Upper lobe of left lung (tissue), 6 donors: ENCODE measurements around the gene ADAMTSL2. TPM values are rescaled to one million over a fixed set of nuclear protein-coding genes. Genes with fewer than 3 reads are reported as not detected.

Experiments used
- ATAC-seq, 2 donors: fragments of 200-7000 bp; cut with Tn5 transposase; one replicate each; pipeline ENCODE4 v1.9.1; 2022; ENCODE audit warnings: mild to moderate bottlenecking in 2 of 2, moderate library complexity in 2 of 2; ENCODE audit not compliant: low FRiP score in 2 of 2
- DNase-seq, 2 donors: peaks; one replicate each; pipeline ENCODE4 v3.0.0-alpha.2; 2019 to 2020
- H3K27ac ChIP-seq, 4 donors: fragments of 200-600 bp; sonication (generic); one replicate each; pipeline ENCODE4 v1.5.1; 2016 to 2019
- H3K27me3 ChIP-seq, 4 donors: fragments of 200-600 bp; sonication (generic); one replicate each; pipeline ENCODE4 v1.5.1; 2017 to 2019
- H3K36me3 ChIP-seq, 4 donors: fragments of 200-600 bp; sonication (generic); one replicate each; pipeline ENCODE4 v1.5.1; 2016 to 2019
- H3K4me1 ChIP-seq, 4 donors: fragments of 200-600 bp; sonication (generic); one replicate each; pipeline ENCODE4 v1.5.1; 2018 to 2019
- H3K4me3 ChIP-seq, 4 donors: fragments of 200-600 bp; sonication (generic); one replicate each; pipeline ENCODE4 v1.5.1; 2017 to 2019; ENCODE audit warnings: mild to moderate bottlenecking in 2 of 4, moderate library complexity in 1 of 4
- H3K9me3 ChIP-seq, 4 donors: fragments of 200-600 bp; sonication (generic); one replicate each; pipeline ENCODE4 v1.5.1; 2018 to 2019
- EP300 ChIP-seq, 4 donors: sonication (generic); formaldehyde crosslinking; IDR thresholded peaks; one replicate each; pipeline ENCODE4 v1.5.1; 2017; ENCODE audit warnings: antibody characterized with exemption in 4 of 4, control low read depth in 2 of 4
- POLR2A ChIP-seq, 4 donors: fragments of 450-650 bp; IDR thresholded peaks; one replicate each; pipeline ENCODE4 v1.5.1; 2016 to 2017; ENCODE audit warnings: antibody characterized with exemption in 4 of 4, mild to moderate bottlenecking in 2 of 4
- POLR2AphosphoS5 ChIP-seq, 2 donors: sonication (generic); formaldehyde crosslinking; IDR thresholded peaks; one replicate each; pipeline ENCODE4 v1.5.1; 2017; ENCODE audit warnings: antibody characterized with exemption in 2 of 2
- WGBS, 2 donors: methylation state at CpG; one replicate each; pipeline ENCODE4 v1.1.5; 2017 to 2018; 5-methylcytosine and 5-hydroxymethylcytosine counted together
- total RNA-seq, 6 donors: library from RNA; depleted of rRNA in 4 of 6; stranded (reverse); fragments of >200 nt in 4 of 6; gene quantifications; one replicate each; pipeline versions ENCODE4 v1.1.0 to v1.2.1, GENCODE V29; 2016 to 2021
- TF ChIP-seq, protein P1 (sequence below), 6 experiments: fragments of 450-650 bp in 4 of 6; fragments of 200-600 bp in 2 of 6; sonication (generic) in 2 of 6; IDR thresholded peaks; one replicate each; pipeline ENCODE4 v1.5.1; 2016 to 2019; ENCODE audit warnings: antibody characterized with exemption in 6 of 6
- donor health status: DM: no; HTN: no; CAD: no; lungs with moderate emphysema.
- donor health status: DM: no; HTN: yes; CAD: no; lungs with severe emphysema.

The ADAMTSL2 gene
- total RNA-seq, 6 donors from 2014 or later: 1.4 to 34.8 (median 19.2) TPM

- TF ChIP-seq POLR2AphosphoS5 (IDR thresholded peaks at IDR 0.05): no peak
- Histone ChIP-seq H3K4me1 (peaks cover 13 to 33% (median 14%) of the 10 kb centered on the region in 4 donors), H3K27ac (peak overlapping the region in 2 of 4 donors; percentile 10 to 75), H3K27me3 (no peaks in the 10 kb centered on the region), H3K4me3 (no peak overlapping the region), H3K9me3 (peaks cover 1 to 4% (median 2%) of the 10 kb centered on the region in 4 donors), H3K36me3 (no peaks in the 10 kb centered on the region)
- WGBS, 2 donors: 94 to 95% methylated on average over 24 of the region's 24 CpGs
- ATAC-seq: no peak
- no peak for DNase-seq
These were observed 27.1 kb upstream of the ADAMTSL2 start for GRCh38 chr9:133507246-133507965.

DNA sequence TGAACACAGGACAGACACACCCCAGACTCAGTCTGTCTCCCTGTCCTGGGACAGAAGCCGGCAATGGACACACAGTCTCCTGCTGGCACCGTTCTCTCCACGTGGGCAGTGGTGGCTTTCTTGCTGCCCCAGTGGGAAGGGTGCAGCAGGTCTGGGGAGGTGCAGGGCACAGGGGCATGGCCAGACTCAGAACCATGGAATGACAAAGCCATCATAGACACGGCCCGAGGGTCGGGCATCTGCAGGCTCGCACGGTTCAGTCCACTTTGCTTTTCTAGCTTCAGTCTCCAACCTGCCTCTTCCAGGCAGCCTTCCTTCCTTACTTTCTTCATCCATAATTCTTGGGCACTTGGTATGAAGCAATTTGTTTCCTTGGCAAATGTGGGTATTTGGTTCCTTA is 26.5 kb upstream of the ADAMTSL2 start:
- ATAC-seq (no peak), DNase-seq (no peak)
- Histone ChIP-seq H3K36me3 (no peaks in the 10 kb centered on the region), H3K4me3 (no peak overlapping the region), H3K27me3 (no peaks in the 10 kb centered on the region), H3K9me3 (no peaks in the 10 kb centered on the region), H3K27ac (no peak overlapping the region), H3K4me1 (peaks cover 13 to 33% (median 14%) of the 10 kb centered on the region in 4 donors)
- TF ChIP-seq, protein P1, sequence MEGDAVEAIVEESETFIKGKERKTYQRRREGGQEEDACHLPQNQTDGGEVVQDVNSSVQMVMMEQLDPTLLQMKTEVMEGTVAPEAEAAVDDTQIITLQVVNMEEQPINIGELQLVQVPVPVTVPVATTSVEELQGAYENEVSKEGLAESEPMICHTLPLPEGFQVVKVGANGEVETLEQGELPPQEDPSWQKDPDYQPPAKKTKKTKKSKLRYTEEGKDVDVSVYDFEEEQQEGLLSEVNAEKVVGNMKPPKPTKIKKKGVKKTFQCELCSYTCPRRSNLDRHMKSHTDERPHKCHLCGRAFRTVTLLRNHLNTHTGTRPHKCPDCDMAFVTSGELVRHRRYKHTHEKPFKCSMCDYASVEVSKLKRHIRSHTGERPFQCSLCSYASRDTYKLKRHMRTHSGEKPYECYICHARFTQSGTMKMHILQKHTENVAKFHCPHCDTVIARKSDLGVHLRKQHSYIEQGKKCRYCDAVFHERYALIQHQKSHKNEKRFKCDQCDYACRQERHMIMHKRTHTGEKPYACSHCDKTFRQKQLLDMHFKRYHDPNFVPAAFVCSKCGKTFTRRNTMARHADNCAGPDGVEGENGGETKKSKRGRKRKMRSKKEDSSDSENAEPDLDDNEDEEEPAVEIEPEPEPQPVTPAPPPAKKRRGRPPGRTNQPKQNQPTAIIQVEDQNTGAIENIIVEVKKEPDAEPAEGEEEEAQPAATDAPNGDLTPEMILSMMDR (IDR thresholded peaks at IDR 0.05): no peak
- TF ChIP-seq EP300 (IDR thresholded peaks at IDR 0.05): no peak
- no peak for TF ChIP-seq POLR2AphosphoS5 (IDR thresholded peaks at IDR 0.05)
- TF ChIP-seq POLR2A (IDR thresholded peaks at IDR 0.05): no peak
- WGBS, 2 donors: 94% methylated on average over 8 of the region's 8 CpGs; no CpG with 5 or more reads in 1 of the 2 donors

GRCh38 chr9:133509179-133510083 is 25.1 kb upstream of the ADAMTSL2 start:
- Histone ChIP-seq H3K4me1 (peaks cover 15 to 37% (median 18%) of the 10 kb centered on the region in 4 donors), H3K27ac (peak overlapping the region in 1 of 4 donors; percentile 51), H3K36me3 (no peaks in the 10 kb centered on the region), H3K4me3 (peak overlapping the region in 1 of 4 donors; percentile 1), H3K9me3 (no peaks in the 10 kb centered on the region), H3K27me3 (no peaks in the 10 kb centered on the region)
- TF ChIP-seq EP300 (IDR thresholded peaks at IDR 0.05) (no peak), POLR2A (IDR thresholded peaks at IDR 0.05) (no peak), POLR2AphosphoS5 (IDR thresholded peaks at IDR 0.05) (no peak)
- TF ChIP-seq, protein P1 (IDR thresholded peaks at IDR 0.05): no peak
- peak in 1 of 2 donors; percentile 12 for ATAC-seq
- WGBS, 2 donors: 5 to 8% methylated on average over 7 to 26 of the region's 26 CpGs
- DNase-seq: peak; percentile 33 to 79

DNA sequence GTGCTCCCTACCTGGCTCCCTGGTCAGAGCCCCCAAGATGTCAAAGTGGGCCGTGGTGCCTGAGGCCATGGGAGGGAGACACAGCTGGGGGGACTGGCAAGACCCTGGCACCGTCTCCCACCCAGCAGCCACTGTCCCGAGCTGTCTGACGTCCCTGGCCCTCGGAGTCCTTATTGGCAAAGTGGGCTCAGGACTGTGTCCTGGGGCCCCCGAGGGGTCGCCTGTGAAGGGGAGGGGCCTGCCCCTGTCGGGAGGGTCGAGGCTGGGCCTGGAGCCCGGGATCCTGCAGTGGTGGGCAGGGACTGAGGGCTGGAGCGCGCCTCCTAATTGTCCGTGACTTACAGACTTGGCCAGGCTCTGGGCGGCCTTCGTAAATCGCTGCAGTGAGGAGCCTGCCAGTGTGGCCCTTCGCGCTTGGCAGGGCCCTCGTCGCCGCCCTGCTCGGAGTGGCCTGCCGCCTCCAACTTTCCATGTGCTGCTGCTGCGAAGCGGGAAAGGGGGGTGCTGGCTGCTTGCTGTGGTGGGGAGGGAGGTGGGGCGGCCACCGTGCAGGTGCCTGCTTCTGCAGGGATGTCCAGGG is 23.5 kb upstream of the ADAMTSL2 start:
- no peak for ATAC-seq
- H3K36me3 ChIP-seq: no peaks in the 10 kb centered on the region
- 40 to 81% methylated on average over 1 to 11 of the region's 27 CpGs for WGBS, 2 donors
- no peaks in the 10 kb centered on the region for H3K9me3 ChIP-seq
- peak in 1 of 2 donors; percentile 72 for DNase-seq
- H3K27ac ChIP-seq: no peak overlapping the region
- H3K27me3 ChIP-seq: peaks cover 0 to 3% (median 0%) of the 10 kb centered on the region in 4 donors
- peaks cover 18 to 29% (median 20%) of the 10 kb centered on the region in 4 donors for H3K4me1 ChIP-seq
- no peak overlapping the region for H3K4me3 ChIP-seq
- TF ChIP-seq, protein P1 (IDR thresholded peaks at IDR 0.05): no peak
- TF ChIP-seq POLR2AphosphoS5 (IDR thresholded peaks at IDR 0.05) (no peak), EP300 (IDR thresholded peaks at IDR 0.05) (no peak), POLR2A (IDR thresholded peaks at IDR 0.05) (no peak)

DNA sequence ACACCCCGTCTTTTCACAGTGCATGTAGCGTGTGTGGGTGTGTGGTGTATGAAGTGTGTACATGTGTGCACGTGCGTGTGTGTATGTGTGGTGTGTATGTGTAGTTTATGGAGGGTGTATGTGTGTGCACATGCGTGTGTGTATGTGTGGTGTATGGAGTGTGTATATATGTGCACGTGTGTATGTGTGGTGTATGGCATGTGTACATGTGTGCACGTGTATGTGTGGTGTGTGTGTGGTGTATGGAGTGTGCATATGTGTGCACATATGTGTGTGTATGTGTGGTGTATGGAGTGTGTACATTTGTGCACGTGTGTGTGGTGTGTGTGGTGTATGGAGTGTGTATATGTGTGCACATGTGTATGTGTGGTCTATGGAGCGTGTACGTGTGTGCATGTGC is 22.9 kb upstream of the ADAMTSL2 start:
- Histone ChIP-seq H3K4me1 (peaks cover 18 to 23% (median 20%) of the 10 kb centered on the region in 4 donors), H3K9me3 (no peaks in the 10 kb centered on the region), H3K27ac (no peak overlapping the region), H3K4me3 (no peak overlapping the region), H3K27me3 (peaks cover 0 to 3% (median 0%) of the 10 kb centered on the region in 4 donors), H3K36me3 (no peaks in the 10 kb centered on the region)
- TF ChIP-seq, protein P1 (IDR thresholded peaks at IDR 0.05): no peak
- TF ChIP-seq POLR2AphosphoS5 (IDR thresholded peaks at IDR 0.05) (no peak), EP300 (IDR thresholded peaks at IDR 0.05) (no peak), POLR2A (IDR thresholded peaks at IDR 0.05) (no peak)
- DNase-seq (no peak), ATAC-seq (no peak)
- WGBS, 2 donors: 73 to 88% methylated on average over 10 of the region's 10 CpGs
